ENCODE measurements around the gene TIMELESS. TPM values are rescaled to one million over a fixed set of nuclear protein-coding genes. Genes with fewer than 3 reads are reported as not detected.
A peak's percentile ranks its signal among the peaks of the same experiment; 100 is the strongest.

Gene TIMELESS
- total RNA-seq, 1 experiment from 2014 or later: 43.2 TPM

- intact Hi-C loops (cut with micrococcal nuclease; ENCODE audit: unreplicated experiment): loop anchor here (1.0 to 5.0 kb wide), 3 partner anchors 134 to 276 kb away; no protein-coding TSS in a partner anchor
- H3K27me3 ChIP-seq (replicated peaks; ENCODE audit: control insufficient read depth, insufficient read depth, low read length): no peaks in the 10 kb centered on the region
- POLR2A ChIA-PET: interaction anchor here (0.5 kb wide), 1 partner anchor 400 kb away, joined by 10 read pairs; no protein-coding TSS in a partner anchor
- Mint-ChIP-seq H3K27me3 (ENCODE audit: insufficient read depth, unreplicated experiment) (no peaks in the 10 kb centered on the region), H3K27ac (ENCODE audit: unreplicated experiment) (peak within 1 kb of the TSS; percentile 99), H3K36me3 (ENCODE audit: insufficient read depth, unreplicated experiment) (peaks cover 17% of the 10 kb centered on the region), H3K4me3 (ENCODE audit: unreplicated experiment) (peak within 1 kb of the TSS; percentile 96), H3K4me1 (ENCODE audit: low read depth, unreplicated experiment) (peaks cover 6% of the 10 kb centered on the region), H3K9me3 (ENCODE audit: unreplicated experiment) (no peaks in the 10 kb centered on the region)
- DNase-seq: peak; percentile 89 to 92
- H3K36me3 ChIP-seq (ENCODE audit: control insufficient read depth, insufficient read depth, low read length): no peaks in the 10 kb centered on the region
- peaks cover 15% of the 10 kb centered on the region; the same call in 1 of the 2 replicates for H3K4me1 ChIP-seq
- H3K9me3 ChIP-seq: no peaks in the 10 kb centered on the region
- CTCF ChIA-PET: no interaction called here
- TSS peak; percentile 51 for BruUV-seq (replicated peaks)
- H3K4me3 ChIP-seq (ENCODE audit: low read depth, low read length): peak within 1 kb of the TSS; percentile 66
- peak in 1 of 2 experiments; percentile 38 for TF ChIP-seq CTCF (IDR thresholded peaks at IDR 0.05; ENCODE audit: insufficient read depth in 1 of 2, low read depth in 1 of 2, low read length in 1 of 2, severe bottlenecking in 1 of 2, unreplicated experiment in 1 of 2)
Measured at GRCh38 chr12:56468216-56469006, 19.2 kb upstream of the TIMELESS start, which contains the start of gene SPRYD4. Gene SPRYD4, plus strand, starts transcription at chr12:56468578. Its CDS starts 14 bp downstream, at chr12:56468592.

- no TSS peak for BruUV-seq (replicated peaks)
- Mint-ChIP-seq H3K36me3 (ENCODE audit: insufficient read depth, unreplicated experiment) (peaks cover 6% of the 10 kb centered on the region), H3K27me3 (ENCODE audit: insufficient read depth, unreplicated experiment) (no peaks in the 10 kb centered on the region), H3K27ac (ENCODE audit: unreplicated experiment) (no peak overlapping the region), H3K9me3 (ENCODE audit: unreplicated experiment) (no peaks in the 10 kb centered on the region), H3K4me1 (ENCODE audit: low read depth, unreplicated experiment) (no peaks in the 10 kb centered on the region), H3K4me3 (ENCODE audit: unreplicated experiment) (no peak overlapping the region)
- DNase-seq: no peak
- POLR2A ChIA-PET: no interaction called here
- Histone ChIP-seq H3K4me1 (peaks cover 6% of the 10 kb centered on the region; the same call in 1 of the 2 replicates), H3K9me3 (no peaks in the 10 kb centered on the region), H3K27me3 (replicated peaks; ENCODE audit: control insufficient read depth, insufficient read depth, low read length) (no peaks in the 10 kb centered on the region), H3K4me3 (ENCODE audit: low read depth, low read length) (no peak overlapping the region), H3K36me3 (ENCODE audit: control insufficient read depth, insufficient read depth, low read length) (no peaks in the 10 kb centered on the region)
- intact Hi-C loops (cut with micrococcal nuclease; ENCODE audit: unreplicated experiment): no loop called here
- no peak for TF ChIP-seq CTCF (IDR thresholded peaks at IDR 0.05; ENCODE audit: insufficient read depth in 1 of 2, low read depth in 1 of 2, low read length in 1 of 2, severe bottlenecking in 1 of 2, unreplicated experiment in 1 of 2)
- CTCF ChIA-PET: interaction anchor here (1.2 kb wide), 1 partner anchor 147 kb away, joined by 4 read pairs; the partner anchor contains the start of gene CNPY2
Measured at GRCh38 chr12:56462565-56462964, 13.3 kb upstream of the TIMELESS start.

GRCh38 chr12:56461235-56462159 lies 12.3 kb upstream of the TIMELESS start:
- no peak overlapping the region for H3K27ac Mint-ChIP-seq (ENCODE audit: unreplicated experiment)
- H3K4me3 Mint-ChIP-seq (ENCODE audit: unreplicated experiment): no peak overlapping the region
- TF ChIP-seq CTCF (IDR thresholded peaks at IDR 0.05; ENCODE audit: insufficient read depth in 1 of 2, low read depth in 1 of 2, low read length in 1 of 2, severe bottlenecking in 1 of 2, unreplicated experiment in 1 of 2): no peak
- Histone ChIP-seq H3K9me3 (no peaks in the 10 kb centered on the region), H3K4me1 (peaks cover 6% of the 10 kb centered on the region; the same call in 1 of the 2 replicates), H3K27me3 (replicated peaks; ENCODE audit: control insufficient read depth, insufficient read depth, low read length) (no peaks in the 10 kb centered on the region), H3K4me3 (ENCODE audit: low read depth, low read length) (no peak overlapping the region), H3K36me3 (ENCODE audit: control insufficient read depth, insufficient read depth, low read length) (no peaks in the 10 kb centered on the region)
- H3K27me3 Mint-ChIP-seq (ENCODE audit: insufficient read depth, unreplicated experiment): no peaks in the 10 kb centered on the region
- DNase-seq: no peak
- no peaks in the 10 kb centered on the region for H3K9me3 Mint-ChIP-seq (ENCODE audit: unreplicated experiment)
- POLR2A ChIA-PET: no interaction called here
- no peaks in the 10 kb centered on the region for H3K4me1 Mint-ChIP-seq (ENCODE audit: low read depth, unreplicated experiment)
- intact Hi-C loops (cut with micrococcal nuclease; ENCODE audit: unreplicated experiment): no loop called here
- peaks cover 6% of the 10 kb centered on the region for H3K36me3 Mint-ChIP-seq (ENCODE audit: insufficient read depth, unreplicated experiment)
- CTCF ChIA-PET: interaction anchor here (0.6 to 1.0 kb wide), 2 partner anchors 84 to 174 kb away, joined by 3 to 5 read pairs; no protein-coding TSS in a partner anchor
- no TSS peak for BruUV-seq (replicated peaks)

Data from Caco-2 (cell line).